ENCODE results near the gene HAUS3.

Gene HAUS3

DNA sequence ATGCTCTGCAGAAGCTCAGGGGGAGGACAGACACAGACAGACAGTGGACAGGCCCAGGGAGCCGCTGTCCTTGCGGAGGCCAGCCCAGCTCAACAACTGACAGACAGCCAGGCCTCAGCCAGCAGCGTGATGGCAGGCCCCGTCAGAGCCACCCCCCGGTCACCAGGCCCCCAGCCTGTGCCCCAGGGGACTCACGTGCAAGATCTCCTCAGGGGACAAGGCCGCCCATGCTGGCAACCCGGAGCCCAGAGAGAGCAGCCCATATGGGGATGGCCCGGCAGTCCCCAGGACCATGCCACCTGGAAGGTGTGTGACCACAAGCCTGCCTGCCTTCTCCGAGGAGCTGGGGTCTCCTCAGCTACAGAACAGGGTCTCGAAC lies 48.0 kb upstream of the HAUS3 start:
- no peaks in the 10 kb centered on the region for H4K20me1 ChIP-seq (ENCODE audit: low read depth, low read length)
- no peak overlapping the region for H2AFZ ChIP-seq (ENCODE audit: low read depth, low read length, severe bottlenecking)
- no peak overlapping the region for H3K4me2 ChIP-seq (ENCODE audit: low read depth, low read length, poor library complexity, severe bottlenecking)
- H3K27me3 ChIP-seq (ENCODE audit: low read length) = no peaks in the 10 kb centered on the region
- H3K27ac ChIP-seq (ENCODE audit: low read depth, low read length) = no peak overlapping the region
- H3K9me3 ChIP-seq (ENCODE audit: insufficient read depth, low read length) = no peaks in the 10 kb centered on the region
- no peaks in the 10 kb centered on the region for H3K79me2 ChIP-seq (ENCODE audit: insufficient read depth, low read length)
- no peaks in the 10 kb centered on the region for H3F3A ChIP-seq (ENCODE audit: insufficient read depth)
- no peaks in the 10 kb centered on the region for H3K9me2 ChIP-seq (replicated peaks; ENCODE audit: insufficient read depth, low read length)
- H3K9ac ChIP-seq (ENCODE audit: low read length) = no peak overlapping the region
- no peak overlapping the region for H3K4me3 ChIP-seq (ENCODE audit: insufficient read depth, low read length, poor library complexity, severe bottlenecking)
- H3K36me3 ChIP-seq (ENCODE audit: low read length) = no peaks in the 10 kb centered on the region
- TF ChIP-seq EZH2phosphoT487 (conservative IDR thresholded peaks at IDR 0.05; ENCODE audit: low read length) = no peak
- TF ChIP-seq, protein P1, sequence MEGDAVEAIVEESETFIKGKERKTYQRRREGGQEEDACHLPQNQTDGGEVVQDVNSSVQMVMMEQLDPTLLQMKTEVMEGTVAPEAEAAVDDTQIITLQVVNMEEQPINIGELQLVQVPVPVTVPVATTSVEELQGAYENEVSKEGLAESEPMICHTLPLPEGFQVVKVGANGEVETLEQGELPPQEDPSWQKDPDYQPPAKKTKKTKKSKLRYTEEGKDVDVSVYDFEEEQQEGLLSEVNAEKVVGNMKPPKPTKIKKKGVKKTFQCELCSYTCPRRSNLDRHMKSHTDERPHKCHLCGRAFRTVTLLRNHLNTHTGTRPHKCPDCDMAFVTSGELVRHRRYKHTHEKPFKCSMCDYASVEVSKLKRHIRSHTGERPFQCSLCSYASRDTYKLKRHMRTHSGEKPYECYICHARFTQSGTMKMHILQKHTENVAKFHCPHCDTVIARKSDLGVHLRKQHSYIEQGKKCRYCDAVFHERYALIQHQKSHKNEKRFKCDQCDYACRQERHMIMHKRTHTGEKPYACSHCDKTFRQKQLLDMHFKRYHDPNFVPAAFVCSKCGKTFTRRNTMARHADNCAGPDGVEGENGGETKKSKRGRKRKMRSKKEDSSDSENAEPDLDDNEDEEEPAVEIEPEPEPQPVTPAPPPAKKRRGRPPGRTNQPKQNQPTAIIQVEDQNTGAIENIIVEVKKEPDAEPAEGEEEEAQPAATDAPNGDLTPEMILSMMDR (IDR thresholded peaks at IDR 0.05; ENCODE audit: insufficient read depth, low read length, poor library complexity, severe bottlenecking) = no peak

DNA sequence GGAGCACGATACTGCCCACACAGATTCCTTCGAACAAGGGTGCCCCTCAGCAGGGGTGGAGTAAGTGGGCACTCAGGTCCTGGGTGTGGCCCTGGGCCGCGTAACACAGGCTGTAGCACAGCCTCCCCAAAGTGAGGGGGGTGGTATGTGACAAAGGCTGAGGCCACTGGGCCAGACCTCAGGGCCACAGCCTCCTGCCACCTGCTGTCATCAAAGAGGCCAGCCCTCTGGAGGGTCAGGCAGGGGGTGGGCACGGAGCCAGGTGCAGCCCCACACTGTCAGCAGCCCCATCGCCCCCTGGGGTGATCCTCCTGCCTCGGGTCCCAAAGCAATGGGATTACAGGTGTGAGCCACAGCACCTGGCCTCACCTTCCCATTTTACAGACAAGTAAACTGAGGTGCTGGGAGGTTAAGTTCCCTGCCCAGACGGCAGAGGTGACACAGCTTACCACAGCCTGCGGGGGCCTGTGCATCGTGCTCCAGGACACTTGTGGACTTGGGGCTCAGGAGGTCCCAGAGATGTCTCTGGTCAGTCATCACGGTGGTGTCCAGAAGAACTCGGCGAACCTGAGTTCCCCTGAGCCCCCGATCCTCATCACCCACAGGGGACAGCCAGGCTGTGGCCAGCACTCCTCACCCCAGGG lies 47.5 kb upstream of the HAUS3 start:
- H3K4me3 ChIP-seq (ENCODE audit: insufficient read depth, low read length, poor library complexity, severe bottlenecking) = no peak overlapping the region
- H3K9me3 ChIP-seq (ENCODE audit: insufficient read depth, low read length) = no peaks in the 10 kb centered on the region
- H3F3A ChIP-seq (ENCODE audit: insufficient read depth) = no peaks in the 10 kb centered on the region
- H3K9ac ChIP-seq (ENCODE audit: low read length) = no peak overlapping the region
- no peak overlapping the region for H2AFZ ChIP-seq (ENCODE audit: low read depth, low read length, severe bottlenecking)
- H4K20me1 ChIP-seq (ENCODE audit: low read depth, low read length) = no peaks in the 10 kb centered on the region
- no peaks in the 10 kb centered on the region for H3K79me2 ChIP-seq (ENCODE audit: insufficient read depth, low read length)
- H3K9me2 ChIP-seq (replicated peaks; ENCODE audit: insufficient read depth, low read length) = no peaks in the 10 kb centered on the region
- H3K4me2 ChIP-seq (ENCODE audit: low read depth, low read length, poor library complexity, severe bottlenecking) = no peak overlapping the region
- no peaks in the 10 kb centered on the region for H3K36me3 ChIP-seq (ENCODE audit: low read length)
- no peaks in the 10 kb centered on the region for H3K27me3 ChIP-seq (ENCODE audit: low read length)
- H3K27ac ChIP-seq (ENCODE audit: low read depth, low read length) = no peak overlapping the region
- TF ChIP-seq, protein P1 (IDR thresholded peaks at IDR 0.05; ENCODE audit: insufficient read depth, low read length, poor library complexity, severe bottlenecking) = no peak
- TF ChIP-seq EZH2phosphoT487 (conservative IDR thresholded peaks at IDR 0.05; ENCODE audit: low read length) = no peak

GRCh38 chr4:2288051-2288541 lies 46.2 kb upstream of the HAUS3 start:
- Histone ChIP-seq H3K79me2 (ENCODE audit: insufficient read depth, low read length) (no peaks in the 10 kb centered on the region), H3K27me3 (ENCODE audit: low read length) (no peaks in the 10 kb centered on the region), H3K9ac (ENCODE audit: low read length) (no peak overlapping the region), H4K20me1 (ENCODE audit: low read depth, low read length) (no peaks in the 10 kb centered on the region), H3K9me2 (replicated peaks; ENCODE audit: insufficient read depth, low read length) (no peaks in the 10 kb centered on the region), H3K4me2 (ENCODE audit: low read depth, low read length, poor library complexity, severe bottlenecking) (no peak overlapping the region), H3K9me3 (ENCODE audit: insufficient read depth, low read length) (no peaks in the 10 kb centered on the region), H3K36me3 (ENCODE audit: low read length) (no peaks in the 10 kb centered on the region), H3K4me3 (ENCODE audit: insufficient read depth, low read length, poor library complexity, severe bottlenecking) (no peak overlapping the region), H2AFZ (ENCODE audit: low read depth, low read length, severe bottlenecking) (no peak overlapping the region), H3K27ac (ENCODE audit: low read depth, low read length) (no peak overlapping the region), H3F3A (ENCODE audit: insufficient read depth) (no peaks in the 10 kb centered on the region)
- TF ChIP-seq, protein P1 (IDR thresholded peaks at IDR 0.05; ENCODE audit: insufficient read depth, low read length, poor library complexity, severe bottlenecking) = no peak
- no peak for TF ChIP-seq EZH2phosphoT487 (conservative IDR thresholded peaks at IDR 0.05; ENCODE audit: low read length)
